ENCODE data around the gene CLIP2.
A peak's percentile ranks its signal among the peaks of the same experiment; 100 is the strongest.

The CLIP2 gene

DNA sequence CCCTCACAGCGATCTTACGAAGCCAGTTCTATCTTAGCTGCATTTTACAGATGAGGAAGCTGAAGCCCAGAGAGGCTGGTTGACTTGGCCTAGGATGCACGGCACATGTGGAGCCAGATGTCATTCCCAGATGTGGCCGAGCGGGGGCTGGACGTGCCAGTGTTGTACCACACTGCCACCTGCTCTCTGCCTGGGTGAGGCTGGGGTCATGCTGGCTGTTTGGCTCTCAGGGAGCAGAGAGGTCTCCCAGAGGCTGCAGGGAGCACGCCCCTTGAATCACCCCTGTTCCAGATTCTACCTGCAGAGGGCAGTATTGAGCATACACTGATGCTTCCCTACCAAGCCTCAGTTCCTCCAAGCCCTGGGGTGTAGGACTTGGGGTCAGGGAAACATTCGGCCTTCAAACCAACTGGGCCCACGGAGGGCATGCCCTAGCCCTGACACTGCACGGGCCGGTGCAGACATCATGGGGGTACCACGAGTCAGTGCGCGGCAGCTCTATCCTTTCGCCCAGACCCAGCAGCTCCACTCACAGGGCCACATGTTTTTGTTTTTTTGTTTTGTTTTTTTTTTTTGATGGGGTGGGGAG is 160.7 kb downstream of the CLIP2 start:
- DNase-seq: peak; percentile 77

- peak; percentile 41 for DNase-seq
Measured at GRCh38 chr7:74452748-74453321, 163.6 kb downstream of the CLIP2 start.

GRCh38 chr7:74453322-74454011 is 164.3 kb downstream of the CLIP2 start, which contains the start of gene GTF2IRD1:
Gene GTF2IRD1, plus strand, starts transcription at chr7:74453906. Its CDS starts 54,175 bp downstream, at chr7:74508081.
- DNase-seq: peak; percentile 39

DNA sequence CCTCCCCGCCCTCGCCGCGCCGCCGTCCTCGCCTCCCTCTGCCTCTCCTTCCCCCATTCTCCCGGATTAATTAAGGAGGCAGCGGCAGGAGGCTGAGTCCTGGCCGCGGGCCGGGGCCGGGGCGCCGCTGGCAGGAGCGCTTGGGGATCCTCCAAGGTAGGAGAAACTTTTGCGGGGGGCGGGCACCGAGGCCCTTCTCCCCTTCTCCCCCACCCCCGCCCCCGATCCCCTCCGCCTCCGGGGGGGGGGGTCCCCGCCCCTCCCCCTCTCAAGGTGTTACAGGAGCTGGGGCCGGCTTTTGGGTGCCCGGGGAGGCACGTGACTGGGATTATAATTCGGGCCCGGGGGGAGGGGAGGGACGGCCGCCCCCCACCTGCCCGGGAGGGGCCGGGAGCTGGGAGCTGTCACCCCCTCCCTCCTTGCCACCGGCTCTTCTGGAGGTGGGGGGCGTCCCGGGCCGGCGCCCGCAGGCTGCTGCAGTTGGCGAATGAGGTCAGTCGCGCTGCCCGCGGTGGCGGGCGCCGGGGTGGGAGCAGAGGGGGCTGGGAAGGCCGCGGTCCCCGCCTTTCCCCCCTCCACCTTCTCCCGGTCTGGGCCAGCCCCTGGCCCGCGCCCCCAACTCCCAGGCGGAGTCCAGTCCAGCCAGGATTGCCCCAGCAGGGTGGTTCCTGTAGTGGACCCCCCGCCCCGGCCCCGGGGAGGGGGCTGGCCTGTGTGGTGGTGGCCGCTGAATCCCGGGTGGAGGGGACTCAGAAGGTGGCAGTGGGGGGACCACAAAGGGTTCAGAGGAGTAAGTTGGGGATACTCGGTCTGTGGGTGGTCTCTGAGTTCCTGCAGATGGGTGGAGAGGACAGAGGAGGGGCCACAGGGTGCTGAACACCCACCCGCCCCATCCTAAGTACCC is 165.1 kb downstream of the CLIP2 start:
- DNase-seq: no peak

GRCh38 chr7:74454925-74455288 is 165.7 kb downstream of the CLIP2 start:
- no peak for DNase-seq

DNA sequence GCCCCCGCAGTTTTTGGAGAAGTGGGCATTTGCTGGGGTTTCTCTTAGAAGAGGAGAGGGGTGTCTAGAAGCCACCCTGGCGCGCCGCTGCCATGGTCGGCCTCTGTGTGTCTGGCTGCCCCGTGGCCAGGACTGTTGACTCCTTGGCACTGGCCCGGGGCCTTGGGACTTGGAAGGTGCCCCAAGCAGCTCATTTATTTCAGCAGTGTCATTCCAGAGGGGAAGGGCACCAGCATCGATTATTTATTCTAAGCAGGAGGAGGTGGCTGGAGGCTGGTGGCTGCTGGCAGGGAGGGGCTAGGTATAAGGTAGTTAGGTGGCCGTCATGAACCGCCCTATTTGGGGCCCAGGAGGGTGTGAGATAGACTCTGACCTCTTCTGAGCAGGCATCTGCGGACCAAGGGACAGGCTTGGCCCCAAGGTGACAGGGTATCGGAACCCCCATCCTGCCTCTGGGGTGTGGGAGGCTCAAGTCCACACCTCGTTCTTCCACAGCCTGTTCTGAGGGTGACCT is 166.1 kb downstream of the CLIP2 start:
- no peak for DNase-seq

Data from activated CD4-positive, CD25-positive, alpha-beta regulatory T cell treated with anti-CD3 and anti-CD28 coated beads, Interleukin-2, amount 50 U/mL, for 72 hours (primary cell).